ENCODE measurements around the gene VPS54.

VPS54 gene

DNA sequence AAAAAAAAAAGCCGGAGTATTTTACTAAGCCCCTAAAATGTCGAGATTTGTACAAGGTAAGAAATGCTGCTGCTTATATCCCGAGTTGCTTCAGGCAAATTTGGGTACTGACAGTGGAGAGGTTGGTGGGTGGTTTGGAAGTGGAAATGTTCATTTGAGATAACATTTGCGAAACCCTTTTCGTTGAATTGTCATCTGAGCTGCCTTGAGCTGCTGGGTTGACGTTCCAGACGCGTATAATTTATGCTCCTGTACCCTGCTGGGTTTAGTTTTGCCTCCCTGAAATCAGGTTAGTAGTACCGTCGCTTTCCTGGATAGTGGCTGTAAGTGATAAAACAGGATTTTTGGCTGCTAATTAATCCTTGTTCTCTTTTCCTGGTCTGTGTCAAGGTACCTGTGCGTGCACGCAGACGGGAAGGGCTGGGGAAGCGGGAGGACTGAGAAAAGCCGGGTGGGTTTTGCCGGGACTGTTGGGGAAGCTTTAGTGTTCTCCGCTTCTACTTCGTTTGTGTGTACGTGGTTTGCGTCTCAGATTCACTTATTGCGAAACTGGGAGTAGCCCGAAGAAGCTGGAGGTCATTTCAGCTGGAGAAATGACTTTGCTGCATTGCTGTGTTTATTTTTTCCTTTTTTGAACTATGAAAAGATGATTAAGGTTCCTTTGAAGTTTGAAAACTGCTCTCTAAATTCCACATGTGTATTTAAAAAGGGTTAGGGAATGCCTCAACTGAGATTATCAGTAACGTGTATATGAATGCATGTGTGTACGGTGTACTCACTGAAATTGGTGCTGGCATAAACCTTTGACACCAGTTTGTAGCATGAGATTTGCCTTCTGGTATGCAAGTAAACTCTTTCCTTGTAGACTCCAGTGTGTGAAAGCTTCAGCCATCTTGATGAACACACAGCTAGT lies 176.8 kb downstream of the VPS54 start:
- DNase-seq (peak; percentile 15), ATAC-seq (no peak)
